T-helper 17 cell (primary cell): ENCODE measurements around the gene SLC25A6. TPM values are rescaled to one million over a fixed set of nuclear protein-coding genes. Genes with fewer than 3 reads are reported as not detected.

ENCODE experiments used
- ATAC-seq: fragments of 150-1000 bp; cut with Tn5 transposase; 2 replicates; pipeline ENCODE4 v1.10.0; 2021; ENCODE audit warnings: mild to moderate bottlenecking, moderate library complexity
- DNase-seq, 3 donors: peaks; one replicate each; pipeline versions ENCODE4 v3.0.0 to v3.0.0-alpha.2; 2020 to 2021
- H3K9me3 ChIP-seq: one replicate; pipeline ENCODE4 v1.7.0; 2013; ENCODE audit warnings: low read length, mild to moderate bottlenecking; ENCODE audit not compliant: control insufficient read depth, poor library complexity, severe bottlenecking
- H3K27ac Mint-ChIP-seq: one replicate; pipeline ENCODE4 v1.8.0; 2022; ENCODE audit warnings: mild to moderate bottlenecking, moderate library complexity, mixed read lengths
- H3K27me3 Mint-ChIP-seq: one replicate; pipeline ENCODE4 v1.8.0; 2022; ENCODE audit warnings: mixed read lengths
- H3K36me3 Mint-ChIP-seq: one replicate; pipeline ENCODE4 v1.8.0; 2022; ENCODE audit warnings: low read depth, mixed read lengths
- H3K4me1 Mint-ChIP-seq: one replicate; pipeline ENCODE4 v1.8.0; 2022; ENCODE audit warnings: mild to moderate bottlenecking, mixed read lengths
- H3K4me3 Mint-ChIP-seq: one replicate; pipeline ENCODE4 v1.8.0; 2022; ENCODE audit warnings: mild to moderate bottlenecking, moderate library complexity, mixed read lengths
- total RNA-seq, 4 donors: library from RNA in 2 of 4; stranded (reverse) in 2 of 4; gene quantifications; one replicate each; pipeline ENCODE4 v1.2.3 and lab custom pipeline; 2022 to 2026

The SLC25A6 gene
- total RNA-seq, 2 donors from 2014 or later, result 314 to 329 TPM

DNA sequence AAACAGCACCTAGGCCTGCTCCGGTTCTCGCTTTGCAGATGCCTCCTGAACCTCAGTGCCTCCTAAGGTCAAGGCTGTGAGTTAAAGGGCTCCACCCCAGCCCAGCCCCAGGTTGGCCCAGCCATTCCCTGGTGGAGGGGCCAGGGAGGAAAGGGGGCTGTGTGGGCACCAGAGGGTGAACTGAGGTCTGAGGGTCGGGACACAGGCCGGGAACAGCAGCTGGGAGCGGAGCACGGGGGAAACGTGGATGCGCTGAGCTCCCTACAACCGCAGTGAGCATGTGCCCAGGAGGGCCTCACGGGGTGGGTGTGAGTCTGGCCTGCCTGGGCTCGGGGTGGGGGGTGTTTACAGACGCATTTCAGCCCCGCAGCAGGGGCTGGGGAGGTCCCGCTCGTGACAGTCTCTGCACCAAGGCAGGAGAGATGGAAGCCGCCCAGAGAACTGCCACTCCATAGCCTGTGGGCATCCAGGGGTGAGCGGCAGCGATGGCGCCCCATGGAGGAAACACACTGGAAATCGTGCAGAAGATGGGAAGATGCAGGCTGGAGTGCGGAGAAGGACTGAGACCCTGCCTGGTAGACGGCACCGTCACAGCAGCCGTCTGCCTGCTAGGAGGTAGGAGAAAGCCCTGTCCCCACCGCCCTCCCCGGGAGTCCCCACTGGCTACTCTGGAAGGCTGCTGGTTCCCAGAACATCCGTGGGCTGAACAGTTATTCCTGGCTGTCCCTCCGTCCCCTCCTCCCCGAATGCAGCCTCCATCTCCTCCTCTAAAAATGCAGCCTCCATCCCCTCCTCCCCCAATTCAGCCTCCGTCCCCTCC lies 9.9 kb upstream of the SLC25A6 start:
- Mint-ChIP-seq H3K4me3 (no peak overlapping the region), H3K4me1 (no peaks in the 10 kb centered on the region), H3K36me3 (no peaks in the 10 kb centered on the region), H3K27me3 (no peaks in the 10 kb centered on the region), H3K27ac (no peak overlapping the region)
- no peaks in the 10 kb centered on the region for H3K9me3 ChIP-seq
- ATAC-seq, result no peak
- no peak for DNase-seq

- Mint-ChIP-seq H3K27ac (no peak overlapping the region), H3K4me3 (no peak overlapping the region), H3K36me3 (peaks cover 2% of the 10 kb centered on the region), H3K27me3 (no peaks in the 10 kb centered on the region), H3K4me1 (peaks cover 2% of the 10 kb centered on the region)
- DNase-seq, result no peak
- ATAC-seq, result no peak
- no peaks in the 10 kb centered on the region for H3K9me3 ChIP-seq
Measured at GRCh38 chrX:1400742-1401471, 9.0 kb upstream of the SLC25A6 start.

DNA sequence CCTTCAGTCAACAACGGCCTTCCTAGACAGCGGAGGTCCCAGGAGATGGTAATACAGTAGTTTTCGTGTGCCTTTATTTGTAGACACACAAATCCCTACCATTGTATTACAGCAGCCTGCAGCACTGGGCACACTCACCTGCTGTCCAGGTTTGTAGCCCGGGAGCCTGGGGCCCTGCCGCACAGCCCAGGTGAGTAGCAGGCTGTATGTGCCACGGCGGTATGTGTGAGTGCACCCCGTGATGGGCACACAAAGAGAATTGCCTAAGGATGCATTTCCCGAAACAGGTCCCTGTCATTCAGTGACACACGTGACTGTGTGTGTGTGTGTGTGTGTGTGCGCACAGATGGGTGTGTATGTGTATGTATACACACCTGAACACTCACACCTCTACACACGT lies 8.1 kb upstream of the SLC25A6 start:
- Mint-ChIP-seq H3K4me1 (peaks cover 10% of the 10 kb centered on the region), H3K4me3 (no peak overlapping the region), H3K36me3 (peaks cover 5% of the 10 kb centered on the region), H3K27me3 (no peaks in the 10 kb centered on the region), H3K27ac (no peak overlapping the region)
- DNase-seq (no peak), ATAC-seq (no peak)
- no peaks in the 10 kb centered on the region for H3K9me3 ChIP-seq

- Mint-ChIP-seq H3K27ac (no peak overlapping the region), H3K27me3 (no peaks in the 10 kb centered on the region), H3K4me1 (peaks cover 19% of the 10 kb centered on the region), H3K4me3 (no peak overlapping the region), H3K36me3 (peaks cover 5% of the 10 kb centered on the region)
- H3K9me3 ChIP-seq, result no peaks in the 10 kb centered on the region
- DNase-seq (no peak), ATAC-seq (no peak)
Measured at GRCh38 chrX:1398431-1399340, 6.8 kb upstream of the SLC25A6 start.

- DNase-seq (no peak), ATAC-seq (no peak)
- Mint-ChIP-seq H3K27me3 (no peaks in the 10 kb centered on the region), H3K4me1 (peaks cover 27% of the 10 kb centered on the region), H3K27ac (no peak overlapping the region), H3K36me3 (peaks cover 5% of the 10 kb centered on the region), H3K4me3 (no peak overlapping the region)
- H3K9me3 ChIP-seq, result no peaks in the 10 kb centered on the region
Measured at GRCh38 chrX:1397441-1398270, 5.7 kb upstream of the SLC25A6 start.

- no peak overlapping the region for H3K27ac Mint-ChIP-seq
- H3K4me1 Mint-ChIP-seq, result peaks cover 27% of the 10 kb centered on the region
- H3K27me3 Mint-ChIP-seq, result no peaks in the 10 kb centered on the region
- peaks cover 5% of the 10 kb centered on the region for H3K36me3 Mint-ChIP-seq
- no peak overlapping the region for H3K4me3 Mint-ChIP-seq
- ATAC-seq, result no peak
- no peaks in the 10 kb centered on the region for H3K9me3 ChIP-seq
- DNase-seq, result no peak
Measured at GRCh38 chrX:1397001-1397400, 5.1 kb upstream of the SLC25A6 start.

- Mint-ChIP-seq H3K27ac (no peak overlapping the region), H3K27me3 (no peaks in the 10 kb centered on the region), H3K4me1 (peaks cover 32% of the 10 kb centered on the region), H3K4me3 (peak overlapping the region; percentile 46), H3K36me3 (peaks cover 5% of the 10 kb centered on the region)
- no peak for DNase-seq
- no peak for ATAC-seq
- H3K9me3 ChIP-seq, result no peaks in the 10 kb centered on the region
Measured at GRCh38 chrX:1395646-1396216, 3.8 kb upstream of the SLC25A6 start.

GRCh38 chrX:1394731-1395501 lies 3.0 kb upstream of the SLC25A6 start:
- Mint-ChIP-seq H3K27ac (peak overlapping the region; percentile 94), H3K36me3 (peaks cover 5% of the 10 kb centered on the region)
- DNase-seq, result no peak

GRCh38 chrX:1393871-1394615 lies 2.1 kb upstream of the SLC25A6 start:
- Mint-ChIP-seq H3K27me3 (no peaks in the 10 kb centered on the region), H3K4me3 (peak overlapping the region; percentile 92), H3K4me1 (peaks cover 34% of the 10 kb centered on the region), H3K36me3 (peaks cover 5% of the 10 kb centered on the region), H3K27ac (peak overlapping the region; percentile 94)
- H3K9me3 ChIP-seq, result no peaks in the 10 kb centered on the region
- ATAC-seq (no peak), DNase-seq (no peak)

More at GRCh38 chrX:1394731-1395501, 3.0 kb upstream of the SLC25A6 start:
- H3K9me3 ChIP-seq, result no peaks in the 10 kb centered on the region
- peak overlapping the region; percentile 92 for H3K4me3 Mint-ChIP-seq
- H3K27me3 Mint-ChIP-seq, result no peaks in the 10 kb centered on the region
- no peak for ATAC-seq
- peaks cover 34% of the 10 kb centered on the region for H3K4me1 Mint-ChIP-seq

DNA sequence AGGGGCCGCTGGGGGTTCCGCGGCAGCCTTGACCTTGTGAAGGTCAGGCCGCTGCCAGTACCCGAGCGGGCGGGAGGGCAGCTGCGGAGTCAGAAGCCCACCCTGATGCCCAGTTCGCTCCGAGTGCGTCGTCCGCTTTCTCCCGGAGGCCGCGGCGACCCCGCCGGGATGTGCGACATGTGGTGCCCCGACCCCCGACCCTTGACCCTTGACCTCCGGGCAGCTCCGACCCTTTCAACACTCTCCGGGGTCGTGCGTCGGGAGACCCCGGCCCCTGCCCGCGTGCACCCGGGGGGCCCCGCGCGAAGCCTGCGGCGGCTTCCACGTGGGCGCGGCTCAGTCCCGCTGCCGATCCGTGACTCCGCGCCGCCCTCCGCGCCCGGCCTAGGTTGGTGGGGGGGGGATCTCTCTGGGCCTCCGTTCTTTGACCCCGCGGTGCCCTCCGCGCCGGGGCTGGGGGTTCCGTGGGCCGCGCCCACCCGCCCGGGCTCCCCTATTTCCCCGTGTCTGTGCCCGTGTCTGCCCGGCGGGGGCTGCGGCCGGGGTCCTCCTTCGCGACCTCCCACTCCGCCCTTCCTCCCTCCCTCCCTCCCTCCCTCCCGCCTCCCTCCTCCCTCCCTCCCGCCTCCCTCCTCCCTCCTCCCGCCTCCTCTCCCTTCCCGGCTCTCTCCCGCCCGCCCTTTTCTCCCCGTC lies 609 bp upstream of the SLC25A6 start:
- Mint-ChIP-seq H3K4me1 (peaks cover 47% of the 10 kb centered on the region), H3K27me3 (no peaks in the 10 kb centered on the region), H3K27ac (peak overlapping the region; percentile 94), H3K4me3 (peak overlapping the region; percentile 92), H3K36me3 (peaks cover 5% of the 10 kb centered on the region)
- no peaks in the 10 kb centered on the region for H3K9me3 ChIP-seq
- peak in 1 of 3 donors; percentile 37 for DNase-seq
- peak; percentile 26 for ATAC-seq

- no peak for DNase-seq
- H3K36me3 Mint-ChIP-seq, result peaks cover 8% of the 10 kb centered on the region
- no peak for ATAC-seq
- H3K4me1 Mint-ChIP-seq, result peaks cover 47% of the 10 kb centered on the region
- no peaks in the 10 kb centered on the region for H3K9me3 ChIP-seq
- peak overlapping the region; percentile 92 for H3K4me3 Mint-ChIP-seq
- H3K27ac Mint-ChIP-seq, result peak overlapping the region; percentile 94
- H3K27me3 Mint-ChIP-seq, result no peaks in the 10 kb centered on the region
Measured at GRCh38 chrX:1391370-1391706, 575 bp downstream of the SLC25A6 start.
